ENCODE results near the gene RBMXL2. TPM values are rescaled to one million over a fixed set of nuclear protein-coding genes. Genes with fewer than 3 reads are reported as not detected.

Gene RBMXL2
- total and polyA plus RNA-seq, 7 experiments from 2014 or later = not detected

Other genes with a start within 250 kb of the RBMXL2 start
- not detected for gene OR10A5, start 243.3 kb upstream of the RBMXL2 start, total RNA-seq
- not detected for gene OR10A5, start 243.3 kb upstream of the RBMXL2 start, polyA plus RNA-seq
- under 1 TPM in 1 of 5 experiments, not detected in 4; 0.05 TPM for gene OR10A2, start 225.9 kb upstream of the RBMXL2 start, total RNA-seq
- gene OR10A2, start 225.9 kb upstream of the RBMXL2 start, polyA plus RNA-seq = not detected
- gene OR10A4, start 212.4 kb upstream of the RBMXL2 start, total RNA-seq = not detected
- gene OR10A4, start 212.4 kb upstream of the RBMXL2 start, polyA plus RNA-seq = not detected
- gene OR2D2, start 196.5 kb upstream of the RBMXL2 start, total RNA-seq = under 1 TPM in 1 of 5 experiments, not detected in 4; 0.27 TPM
- not detected for gene OR2D2, start 196.5 kb upstream of the RBMXL2 start, polyA plus RNA-seq
- gene OR2D3, start 168.0 kb upstream of the RBMXL2 start, total RNA-seq = not detected
- not detected for gene OR2D3, start 168.0 kb upstream of the RBMXL2 start, polyA plus RNA-seq
- 1 to 10 TPM in 1 of 5 experiments, under 1 TPM in 3, not detected in 1; 0.35 to 2.4 (median 0.55) TPM for gene ZNF215, start 162.6 kb upstream of the RBMXL2 start, total RNA-seq
- gene ZNF215, start 162.6 kb upstream of the RBMXL2 start, polyA plus RNA-seq = under 1 TPM in 1 of 2 donors, not detected in 1; 0.43 TPM
- gene ZNF214, start 68.7 kb upstream of the RBMXL2 start, total RNA-seq = not detected
- gene ZNF214, start 68.7 kb upstream of the RBMXL2 start, polyA plus RNA-seq = not detected
- gene NLRP14, start 68.5 kb upstream of the RBMXL2 start, total RNA-seq = under 1 TPM in 2 of 5 experiments, not detected in 3; 0.17 TPM
- not detected for gene NLRP14, start 68.5 kb upstream of the RBMXL2 start, polyA plus RNA-seq
- gene SYT9, start 162.9 kb downstream of the RBMXL2 start, total RNA-seq = under 1 TPM in 1 of 5 experiments, not detected in 4; 0.10 TPM
- gene SYT9, start 162.9 kb downstream of the RBMXL2 start, polyA plus RNA-seq = under 1 TPM in 1 of 2 donors, not detected in 1; 0.06 TPM

All from naive thymus-derived CD4-positive, alpha-beta T cell (primary cell).